ENCODE measurements around the gene MAPKAPK2. TPM values are rescaled to one million over a fixed set of nuclear protein-coding genes. Genes with fewer than 3 reads are reported as not detected.

MAPKAPK2 gene
- total RNA-seq, 1 donor from 2014 or later, result 168 TPM

GRCh38 chr1:206719169-206719839, 34.6 kb downstream of the MAPKAPK2 start:
- DNase-seq (ENCODE audit: low spot score), result no peak

GRCh38 chr1:206721454-206721853, 36.7 kb downstream of the MAPKAPK2 start:
- DNase-seq (ENCODE audit: low spot score), result no peak

GRCh38 chr1:206722751-206723461, 38.2 kb downstream of the MAPKAPK2 start:
- no peak for DNase-seq (ENCODE audit: low spot score)

DNA sequence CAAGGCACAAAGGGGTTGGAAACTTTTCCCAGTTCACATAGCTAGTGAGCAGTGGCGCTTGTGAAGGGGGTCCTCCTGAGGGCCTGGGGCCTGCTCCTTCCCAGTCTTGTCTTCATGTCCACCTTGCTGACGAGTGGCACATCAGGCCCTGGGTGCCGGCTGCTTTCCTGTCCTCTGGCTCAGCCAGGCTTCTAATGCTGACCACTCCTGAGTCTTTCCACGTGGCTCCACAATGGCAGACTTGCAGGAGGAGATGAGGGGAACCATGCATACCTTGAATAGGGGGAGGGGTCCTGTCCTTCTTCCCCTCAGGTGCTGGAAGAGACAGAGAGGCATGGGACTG, 38.7 kb downstream of the MAPKAPK2 start:
- DNase-seq (ENCODE audit: low spot score), result no peak

DNA sequence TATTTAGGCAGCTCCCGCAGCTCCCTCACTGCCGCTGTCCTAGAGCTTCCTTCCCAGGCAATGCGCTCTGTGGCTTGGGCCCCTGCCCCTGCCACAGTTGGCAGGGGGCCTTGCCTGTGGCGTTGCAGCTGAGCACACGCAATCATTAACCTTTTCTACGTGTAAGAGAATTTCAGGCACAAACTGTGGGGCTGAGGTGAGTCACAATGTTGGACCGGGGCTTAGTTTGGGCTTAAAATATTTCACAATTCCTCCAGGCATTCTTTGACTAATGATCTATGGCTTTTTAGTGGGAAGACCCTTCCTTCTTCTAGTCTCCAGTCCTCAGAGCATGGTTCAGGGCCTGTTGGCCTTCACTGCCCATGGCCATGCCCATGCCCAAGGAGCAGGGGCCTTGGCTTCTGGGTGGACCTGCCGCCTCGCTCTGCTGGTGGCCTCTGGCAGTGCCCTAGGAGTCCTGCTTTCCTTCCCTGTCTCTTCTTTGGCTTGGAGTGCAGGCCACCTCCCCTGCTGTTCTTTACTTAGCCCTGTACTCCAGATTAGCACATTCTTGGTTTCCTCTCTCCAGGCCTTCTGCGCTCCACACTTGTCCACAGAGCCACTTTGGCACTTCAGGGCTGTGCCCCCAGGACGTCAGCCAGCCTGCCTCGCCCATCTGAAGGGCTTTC, 39.2 kb downstream of the MAPKAPK2 start:
- no peak for DNase-seq (ENCODE audit: low spot score)

DNA sequence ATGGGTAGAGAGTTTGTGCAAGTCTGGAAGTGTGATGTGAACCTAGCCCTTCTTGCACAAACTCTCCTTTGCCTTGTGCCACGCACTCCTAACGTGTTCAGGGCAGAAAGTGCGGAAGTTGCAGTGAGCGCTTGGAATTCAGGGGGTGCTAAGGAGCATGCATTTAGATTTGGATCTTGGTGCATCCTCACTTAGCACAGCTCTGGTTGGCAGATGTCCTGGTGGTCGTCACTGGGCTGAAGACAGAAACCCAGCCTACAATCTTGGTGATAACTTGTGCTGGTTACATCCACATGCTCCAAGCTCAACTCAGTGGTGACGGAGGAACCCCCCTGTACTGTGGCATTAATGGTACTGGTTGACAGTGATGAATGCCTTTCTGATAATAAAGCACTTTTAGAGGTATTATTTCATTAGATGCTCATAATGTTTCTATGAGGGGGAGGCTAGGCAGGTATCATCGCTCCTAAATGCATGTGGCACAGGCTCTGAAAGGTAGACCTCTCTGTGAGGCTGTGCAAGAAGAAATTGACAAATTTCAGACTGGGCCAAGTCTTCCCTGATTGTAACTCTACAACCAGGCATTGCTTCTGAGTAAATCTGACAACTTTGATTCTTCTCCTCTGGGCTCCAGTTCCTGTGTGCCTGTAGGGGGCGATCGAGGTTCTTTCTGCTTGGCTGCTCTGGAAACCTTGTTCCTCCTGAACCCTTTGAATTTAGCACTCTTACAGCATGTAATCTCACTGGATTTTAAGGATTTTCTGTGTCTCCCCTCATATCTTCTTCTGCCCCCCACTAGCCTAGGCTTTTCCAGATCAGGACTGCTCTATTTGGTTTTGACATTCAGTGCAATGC, 40.6 kb downstream of the MAPKAPK2 start:
- DNase-seq (ENCODE audit: low spot score), result peak; percentile 61

- DNase-seq (ENCODE audit: low spot score), result no peak
These were observed 43.4 kb downstream of the MAPKAPK2 start for GRCh38 chr1:206727981-206728696.

DNA sequence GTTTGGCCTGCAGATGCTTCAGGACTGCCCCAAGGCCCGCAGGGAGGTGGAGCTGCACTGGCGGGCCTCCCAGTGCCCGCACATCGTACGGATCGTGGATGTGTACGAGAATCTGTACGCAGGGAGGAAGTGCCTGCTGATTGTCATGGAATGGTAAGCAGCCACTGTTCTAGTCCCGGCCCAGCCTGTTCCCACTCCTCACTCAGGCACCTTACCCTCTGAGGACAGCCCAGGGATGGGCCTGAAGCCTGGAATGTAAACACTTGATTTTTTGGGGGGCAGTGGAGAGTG, 43.9 kb downstream of the MAPKAPK2 start:
- DNase-seq (ENCODE audit: low spot score), result no peak

GRCh38 chr1:206729050-206729449, 44.3 kb downstream of the MAPKAPK2 start:
- no peak for DNase-seq (ENCODE audit: low spot score)

DNA sequence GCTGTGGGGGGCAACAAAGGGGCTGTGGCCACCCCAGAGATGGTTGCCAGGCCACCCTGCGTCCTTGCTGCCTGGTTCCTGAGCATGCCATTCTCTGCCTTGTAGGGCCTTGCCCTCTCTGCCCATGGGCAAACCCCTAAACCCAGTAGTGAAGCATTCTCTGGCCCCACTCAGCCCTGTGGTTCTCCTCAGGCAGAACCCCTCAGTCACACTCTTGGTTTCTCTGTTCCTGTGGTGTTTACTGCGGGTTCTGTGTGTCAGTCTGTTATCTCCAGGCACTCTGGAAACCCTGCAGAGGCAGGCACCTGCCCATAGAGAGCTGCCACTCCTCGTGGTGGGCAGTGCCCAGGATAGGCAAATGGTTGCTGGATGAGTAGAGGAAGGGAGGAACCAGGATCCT, 44.8 kb downstream of the MAPKAPK2 start:
- no peak for DNase-seq (ENCODE audit: low spot score)

DNA sequence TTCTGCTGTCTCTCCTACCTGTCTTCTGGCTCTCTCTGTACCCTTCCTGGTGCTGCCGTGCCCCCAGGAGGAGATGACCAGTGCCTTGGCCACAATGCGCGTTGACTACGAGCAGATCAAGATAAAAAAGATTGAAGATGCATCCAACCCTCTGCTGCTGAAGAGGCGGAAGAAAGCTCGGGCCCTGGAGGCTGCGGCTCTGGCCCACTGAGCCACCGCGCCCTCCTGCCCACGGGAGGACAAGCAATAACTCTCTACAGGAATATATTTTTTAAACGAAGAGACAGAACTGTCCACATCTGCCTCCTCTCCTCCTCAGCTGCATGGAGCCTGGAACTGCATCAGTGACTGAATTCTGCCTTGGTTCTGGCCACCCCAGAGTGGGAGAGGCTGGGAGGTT, 47.8 kb downstream of the MAPKAPK2 start:
- no peak for DNase-seq (ENCODE audit: low spot score)

DNA sequence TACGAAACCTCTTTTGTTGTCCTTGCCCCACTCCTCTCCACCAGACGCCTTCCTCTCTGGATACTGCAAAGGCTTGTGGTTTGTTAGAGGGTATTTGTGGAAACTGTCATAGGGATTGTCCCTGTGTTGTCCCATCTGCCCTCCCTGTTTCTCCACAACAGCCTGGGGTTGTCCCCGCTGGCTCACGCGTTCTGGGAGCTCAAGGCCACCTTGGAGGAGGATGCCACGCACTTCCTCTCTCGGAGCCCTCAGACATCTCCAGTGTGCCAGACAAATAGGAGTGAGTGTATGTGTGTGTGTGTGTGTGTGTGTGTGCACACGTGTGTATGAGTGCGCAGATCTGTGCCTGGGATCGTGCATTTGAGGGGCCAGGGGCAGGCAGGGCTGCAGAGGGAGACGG, 48.3 kb downstream of the MAPKAPK2 start:
- no peak for DNase-seq (ENCODE audit: low spot score)

- DNase-seq (ENCODE audit: low spot score), result peak; percentile 63
These were observed 49.9 kb downstream of the MAPKAPK2 start for GRCh38 chr1:206734499-206735142.

- DNase-seq (ENCODE audit: low spot score), result no peak
These were observed 50.9 kb downstream of the MAPKAPK2 start for GRCh38 chr1:206735553-206736031.

DNA sequence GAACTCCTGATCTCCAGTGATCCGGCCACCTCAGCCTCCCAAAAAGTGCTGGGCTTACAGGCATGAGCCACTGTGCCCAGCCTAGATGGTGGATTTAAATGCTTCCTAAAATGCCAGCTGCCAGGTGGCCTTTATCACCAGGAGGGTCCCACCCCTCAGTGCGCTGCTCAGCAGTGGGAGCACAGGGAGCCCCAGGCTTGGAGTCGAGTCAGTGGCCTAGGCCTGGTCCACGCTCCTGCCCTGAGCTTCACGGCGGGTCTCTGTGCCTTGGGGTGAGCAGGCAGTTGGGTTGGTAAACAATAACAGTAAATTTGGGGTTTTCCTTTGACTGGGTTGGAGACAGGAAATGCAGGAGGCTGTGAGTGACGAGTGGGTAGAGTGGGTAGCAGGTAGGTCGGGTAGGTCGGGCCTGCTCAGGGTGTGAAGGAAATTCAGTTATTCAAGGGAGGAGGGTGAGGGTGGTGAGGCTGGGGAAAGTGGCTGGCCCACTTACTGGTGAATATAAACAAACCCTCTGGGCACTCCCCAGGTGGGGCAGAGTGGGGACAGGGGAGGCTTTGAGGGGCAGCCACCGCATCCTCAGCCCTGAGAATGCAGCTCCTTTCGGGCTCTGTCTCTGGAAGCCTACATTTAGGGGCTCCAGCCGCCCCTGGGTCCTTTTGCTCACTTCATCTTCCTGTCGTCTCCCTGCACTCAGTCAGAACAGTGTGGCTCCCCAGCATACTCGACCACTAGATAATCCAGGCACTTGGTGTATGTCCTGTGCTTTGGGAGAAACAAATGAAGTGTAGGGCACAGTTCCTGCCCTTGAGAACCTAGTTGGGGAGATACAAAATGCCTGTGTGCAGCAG, 52.4 kb downstream of the MAPKAPK2 start:
- DNase-seq (ENCODE audit: low spot score), result no peak

DNA sequence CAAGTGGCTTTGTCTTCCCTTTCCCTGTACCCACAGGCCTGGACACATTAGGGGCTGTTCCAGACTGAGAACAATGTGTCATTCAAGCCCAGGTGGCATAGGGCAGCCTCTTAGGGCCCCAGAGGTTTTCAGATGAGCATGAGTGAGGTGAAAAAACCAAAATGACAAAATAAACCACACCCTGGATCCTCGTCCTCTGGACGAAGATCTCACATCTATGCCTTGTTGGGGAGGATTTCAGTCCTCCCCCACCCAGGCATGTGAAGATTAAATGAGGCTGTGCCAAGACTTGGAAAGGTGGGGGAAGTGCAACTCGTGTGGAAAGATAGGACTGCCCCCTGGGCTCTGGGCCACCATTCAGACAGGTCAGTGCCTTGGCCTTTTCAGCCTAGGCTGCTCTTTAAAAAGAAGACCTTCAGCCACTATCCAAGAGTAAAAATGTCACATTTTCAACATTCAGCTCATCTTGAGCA, 53.1 kb downstream of the MAPKAPK2 start:
- DNase-seq (ENCODE audit: low spot score), result no peak

- DNase-seq (ENCODE audit: low spot score), result no peak
These were observed 54.0 kb downstream of the MAPKAPK2 start for GRCh38 chr1:206738370-206739366.

DNA sequence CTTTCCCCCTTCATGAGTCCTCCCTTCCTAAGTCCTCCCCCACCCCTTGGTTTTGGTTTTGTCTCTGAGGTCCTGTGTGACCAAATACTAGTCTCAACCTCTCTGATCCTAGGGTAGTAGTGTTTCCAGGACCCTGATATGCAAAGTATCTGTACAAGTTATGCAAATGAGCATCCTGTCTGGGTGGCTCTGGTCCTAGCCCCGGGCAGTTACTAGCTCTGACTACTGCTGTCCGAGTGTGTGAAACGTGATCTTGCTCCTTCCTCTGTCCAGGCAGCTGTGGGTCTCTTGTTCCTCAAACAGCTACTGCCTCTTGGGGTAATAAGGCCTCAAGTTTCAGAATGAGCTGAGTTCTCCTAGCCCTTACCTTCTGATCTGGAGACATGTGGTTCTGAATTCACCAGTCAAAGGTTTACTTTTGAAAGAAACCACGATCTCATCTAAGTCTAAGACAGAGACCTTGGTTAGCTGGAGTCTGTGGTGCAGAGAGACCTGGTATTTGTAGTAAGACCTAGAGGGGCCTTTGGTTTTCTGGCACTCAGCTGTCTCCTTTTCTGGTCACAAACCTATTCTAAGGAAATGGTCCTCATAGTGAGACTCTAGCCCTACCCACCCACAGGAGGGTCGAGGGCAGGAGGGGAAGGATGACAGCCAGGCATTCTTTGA, 54.8 kb downstream of the MAPKAPK2 start:
- no peak for DNase-seq (ENCODE audit: low spot score)
